B cell (primary cell): ENCODE measurements around the gene WIPI1. TPM values are rescaled to one million over a fixed set of nuclear protein-coding genes. Genes with fewer than 3 reads are reported as not detected.
"Not testable (repeated sequence)": the region's sequence is repeated elsewhere in the genome, so short reads cannot be mapped to it uniquely, and the experiment has no call there.

ENCODE experiments used
- ATAC-seq: fragments of 200-7000 bp; cut with Tn5 transposase; one replicate; pipeline ENCODE4 v1.10.0; 2021; ENCODE audit warnings: low read depth, mild to moderate bottlenecking, moderate number of reproducible peaks, moderate library complexity
- CTCF ChIA-PET: fragments of 350-600 bp; sonication (Branson Sonifier 250); formaldehyde crosslinking; loops from one replicate; lab custom pipeline; 2021; ENCODE audit warnings: antibody characterized with exemption, inconsistent platforms; lab: Charles Lee
- POLR2A ChIA-PET: fragments of 350-600 bp; sonication (Branson Sonifier 250); formaldehyde crosslinking; loops from one replicate; lab custom pipeline; 2021; ENCODE audit warnings: antibody characterized with exemption; lab: Charles Lee
- DNase-seq: peaks from one replicate; pipeline ENCODE4 v3.0.0; 2013
- H2AFZ ChIP-seq: 2 replicates; pipeline ENCODE4 v1.6.1; 2012; ENCODE audit warnings: mild to moderate bottlenecking, low read depth, low read length; ENCODE audit not compliant: insufficient read depth, poor library complexity, severe bottlenecking
- H3K27ac ChIP-seq, 2 donors: 1 replicate in 1 of 2; 2 replicates in 1 of 2; pipeline ENCODE4 v1.5.1; 2012 to 2013; ENCODE audit warnings: low read length in 2 of 2, mild to moderate bottlenecking in 2 of 2, moderate library complexity in 1 of 2
- H3K27me3 ChIP-seq, 4 experiments: fragments of 200-600 bp in 1 of 4; sonication (generic) in 1 of 4; replicated peaks in 1 of 4; 1 replicate in 2 of 4; 2 replicates in 2 of 4; pipeline versions ENCODE4 v1.6.1 to v1.7.0; 2013 to 2016; ENCODE audit warnings: low read length in 3 of 4, mild to moderate bottlenecking in 2 of 4, mixed read lengths in 1 of 4, moderate library complexity in 1 of 4; ENCODE audit not compliant: insufficient read depth in 4 of 4, control insufficient read depth in 3 of 4; ENCODE audit errors: control extremely low read depth in 1 of 4
- H3K36me3 ChIP-seq, 2 experiments: replicated peaks in 1 of 2; 1 replicate in 1 of 2; 2 replicates in 1 of 2; pipeline versions ENCODE4 v1.6.1 to v1.7.1; 2013; ENCODE audit warnings: low read length in 1 of 2; ENCODE audit not compliant: insufficient read depth in 2 of 2, control insufficient read depth in 1 of 2; ENCODE audit errors: control extremely low read depth in 1 of 2, extremely low read depth in 1 of 2
- H3K4me1 ChIP-seq, 2 donors: fragments of 200-600 bp in 1 of 2; sonication (generic) in 1 of 2; 1 replicate in 1 of 2; 2 replicates in 1 of 2; pipeline versions ENCODE4 v1.5.1 to v1.6.1; 2013 to 2017; ENCODE audit warnings: low read length in 2 of 2; ENCODE audit not compliant: control insufficient read depth in 2 of 2, insufficient read depth in 2 of 2
- H3K4me2 ChIP-seq: replicated peaks from 2 replicates; pipeline ENCODE3; 2012; ENCODE audit warnings: mild to moderate bottlenecking, low read depth, low read length; ENCODE audit not compliant: poor library complexity, severe bottlenecking
- H3K4me3 ChIP-seq, 5 experiments: fragments of 200-600 bp in 1 of 5; sonication (generic) in 1 of 5; 1 replicate in 3 of 5; 2 replicates in 2 of 5; pipeline versions ENCODE4 v1.5.1 to v1.7.0; 2011 to 2016; ENCODE audit warnings: low read length in 4 of 5, mild to moderate bottlenecking in 4 of 5, low read depth in 2 of 5, control low read depth in 1 of 5, moderate library complexity in 1 of 5; ENCODE audit not compliant: insufficient read depth in 1 of 5; ENCODE audit errors: control extremely low read depth in 1 of 5, extremely low read depth in 1 of 5
- H3K79me2 ChIP-seq: fragments of 200-600 bp; sonication (generic); one replicate; pipeline ENCODE4 v1.6.0; 2016; ENCODE audit warnings: low read length; ENCODE audit not compliant: control insufficient read depth, insufficient read depth
- H3K9ac ChIP-seq: fragments of 200-600 bp; sonication (generic); 2 replicates; pipeline ENCODE4 v1.6.1; 2017; ENCODE audit warnings: mild to moderate bottlenecking, low read length, moderate library complexity
- H3K9me3 ChIP-seq, 3 donors: one replicate each; pipeline versions ENCODE4 v1.6.1 to v1.7.1; 2013; ENCODE audit warnings: low read length in 2 of 3; ENCODE audit not compliant: control insufficient read depth in 2 of 3, insufficient read depth in 1 of 3; ENCODE audit errors: control extremely low read depth in 1 of 3
- H4K20me1 ChIP-seq: 2 replicates; pipeline ENCODE4 v1.6.0; 2012; ENCODE audit warnings: mild to moderate bottlenecking, low read length; ENCODE audit not compliant: insufficient read depth, control insufficient read depth, poor library complexity, severe bottlenecking
- H3K27ac Mint-ChIP-seq: one replicate; pipeline ENCODE4 v1.8.0; 2021; ENCODE audit warnings: mixed read lengths
- H3K27me3 Mint-ChIP-seq: one replicate; pipeline ENCODE4 v1.8.0; 2021; ENCODE audit warnings: mixed read lengths
- H3K4me1 Mint-ChIP-seq: one replicate; pipeline ENCODE4 v1.8.0; 2021; ENCODE audit warnings: mixed read lengths
- H3K4me3 Mint-ChIP-seq: one replicate; pipeline ENCODE4 v1.8.0; 2021; ENCODE audit warnings: mixed read lengths
- H3K9me3 Mint-ChIP-seq: one replicate; pipeline ENCODE4 v1.8.0; 2022; ENCODE audit warnings: mixed read lengths; ENCODE audit not compliant: insufficient read depth
- WGBS: methylation state at CpG from one replicate; pipeline ENCODE4 v1.1.5; 2013; ENCODE audit warnings: missing lambda C conversion rate; ENCODE audit not compliant: insufficient coverage; 5-methylcytosine and 5-hydroxymethylcytosine counted together
- intact Hi-C: fragments of 100-400 bp; cut with micrococcal nuclease; formaldehyde crosslinking; loops from one replicate; pipeline ENCODE4 v1.10.0; 2022
- polyA plus RNA-seq: library from polyadenylated mRNA; depleted of rRNA; stranded (reverse); fragments of >200 nt; gene quantifications from 2 replicates; pipeline ENCODE4 v1.2.3, GENCODE V29; 2012
- total RNA-seq, 2 donors: library from RNA; stranded (reverse); fragments of 120-200 nt in 1 of 2; gene quantifications; 1 replicate in 1 of 2; 2 replicates in 1 of 2; pipeline versions ENCODE4 v1.2.3 to v1.2.4, GENCODE V29; 2013 to 2022

Gene WIPI1
- total and polyA plus RNA-seq, 2 donors (not counting 1 experiment from before 2014, with no cell fraction given): 6.0 to 14.7 TPM

GRCh38 chr17:68407656-68408055, 49.6 kb downstream of the WIPI1 start:
- intact Hi-C loops, ATAC-seq: not testable (repeated sequence)

GRCh38 chr17:68403837-68404236, 53.5 kb downstream of the WIPI1 start:
- CTCF ChIA-PET, ATAC-seq, H3K4me1 ChIP-seq, H3K27me3 Mint-ChIP-seq, H3K4me3 ChIP-seq, H3K9me3 ChIP-seq, H3K4me2 ChIP-seq, H3K4me3 Mint-ChIP-seq, H3K79me2 ChIP-seq, H3K27ac Mint-ChIP-seq, H4K20me1 ChIP-seq, intact Hi-C loops, H3K4me1 Mint-ChIP-seq, H3K9ac ChIP-seq, H3K9me3 Mint-ChIP-seq, DNase-seq, H3K27ac ChIP-seq, POLR2A ChIA-PET, H2AFZ ChIP-seq, H3K27me3 ChIP-seq, H3K36me3 ChIP-seq: not testable (repeated sequence)
- no CpG with 5 or more reads among the region's 5 CpGs for WGBS

More at GRCh38 chr17:68407656-68408055, 49.6 kb downstream of the WIPI1 start:
- H3K27ac ChIP-seq, H3K36me3 ChIP-seq, DNase-seq, H3K9ac ChIP-seq, H3K4me1 ChIP-seq, H3K4me1 Mint-ChIP-seq, H3K27me3 ChIP-seq, H3K27ac Mint-ChIP-seq, H3K4me3 Mint-ChIP-seq, H3K9me3 ChIP-seq, H2AFZ ChIP-seq, H3K4me2 ChIP-seq, H3K79me2 ChIP-seq, H3K4me3 ChIP-seq, H4K20me1 ChIP-seq, H3K9me3 Mint-ChIP-seq, H3K27me3 Mint-ChIP-seq: not testable (repeated sequence)
- WGBS: no CpG with 5 or more reads among the region's 1 CpG
- ChIA-PET CTCF (interaction anchor here (1.4 kb wide), 1 partner anchor 58 kb away, joined by 3 read pairs; no protein-coding TSS in a partner anchor), POLR2A (interaction anchor here (0.7 kb wide), 1 partner anchor 237 kb away, joined by 4 read pairs; no protein-coding TSS in a partner anchor)
